Fibroblast of peridontal ligament (primary cell): ENCODE data around the gene ZNF528.
A peak's percentile ranks its signal among the peaks of the same experiment; 100 is the strongest.

Source experiments
- DNase-seq: peaks from one replicate; pipeline ENCODE4 v3.0.0-alpha.2; 2010; ENCODE audit errors: extremely low read depth

ZNF528 gene

DNA sequence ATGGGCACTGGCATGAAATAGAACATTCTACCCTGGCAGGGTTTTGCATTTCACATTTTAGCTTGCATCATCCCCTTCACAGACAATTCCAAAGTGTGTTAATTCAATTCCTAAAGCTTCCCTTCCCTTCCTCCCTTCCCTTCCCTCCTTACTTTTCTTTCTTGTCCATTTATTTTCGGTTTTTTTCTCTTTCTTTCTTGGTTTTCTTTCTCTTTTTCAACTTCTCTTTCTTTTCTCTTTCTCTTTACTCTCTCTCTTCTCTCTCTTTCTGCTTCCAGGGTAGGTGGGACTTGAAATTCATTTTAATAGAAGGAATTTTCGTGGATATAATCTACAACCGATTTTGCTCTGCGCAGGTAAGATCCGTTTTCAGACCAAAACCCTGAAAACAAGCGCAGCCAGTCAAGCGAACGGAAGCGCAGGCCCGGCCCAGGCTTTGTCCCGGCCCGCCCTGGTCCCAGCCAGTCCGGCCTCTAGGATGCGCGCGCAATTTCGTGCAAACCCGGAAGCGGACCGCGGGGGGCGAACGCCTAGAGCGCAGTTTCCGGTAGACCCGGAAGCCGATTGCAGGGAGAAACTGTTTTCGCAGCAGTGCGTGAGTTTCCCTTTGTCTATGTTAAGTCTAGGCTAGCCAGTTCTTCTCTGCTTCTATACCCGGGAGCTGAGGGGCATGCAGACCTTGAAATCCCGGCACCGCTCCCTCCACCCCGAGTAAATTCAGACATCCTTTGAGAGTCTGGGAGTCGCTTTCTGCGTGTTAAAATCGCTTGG is at the start of gene ZNF528:
Gene ZNF528 (plus strand): TSS at position 540 of the 771 bp plus-strand sequence. CDS start 4,165 bp downstream, outside the sequence.
- DNase-seq: peak; percentile 94

GRCh38 chr19:52351512-52351911 is 46.1 kb upstream of the ZNF528 start:
- DNase-seq: no peak

DNA sequence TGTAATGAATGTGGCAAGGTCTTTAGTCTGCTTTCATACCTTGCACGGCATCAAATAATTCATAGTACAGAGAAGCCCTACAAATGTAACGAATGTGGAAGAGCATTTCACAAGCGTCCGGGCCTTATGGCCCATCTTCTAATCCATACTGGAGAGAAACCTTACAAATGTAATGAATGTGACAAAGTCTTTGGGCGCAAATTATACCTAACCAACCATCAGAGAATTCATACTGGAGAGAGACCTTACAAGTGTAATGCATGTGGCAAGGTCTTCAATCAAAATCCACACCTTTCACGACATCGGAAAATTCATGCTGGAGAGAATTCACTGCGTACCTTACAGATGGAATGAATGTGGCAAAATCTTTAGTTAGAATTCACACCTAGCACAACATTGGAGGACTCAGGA is 31.2 kb upstream of the ZNF528 start:
- no peak for DNase-seq

DNA sequence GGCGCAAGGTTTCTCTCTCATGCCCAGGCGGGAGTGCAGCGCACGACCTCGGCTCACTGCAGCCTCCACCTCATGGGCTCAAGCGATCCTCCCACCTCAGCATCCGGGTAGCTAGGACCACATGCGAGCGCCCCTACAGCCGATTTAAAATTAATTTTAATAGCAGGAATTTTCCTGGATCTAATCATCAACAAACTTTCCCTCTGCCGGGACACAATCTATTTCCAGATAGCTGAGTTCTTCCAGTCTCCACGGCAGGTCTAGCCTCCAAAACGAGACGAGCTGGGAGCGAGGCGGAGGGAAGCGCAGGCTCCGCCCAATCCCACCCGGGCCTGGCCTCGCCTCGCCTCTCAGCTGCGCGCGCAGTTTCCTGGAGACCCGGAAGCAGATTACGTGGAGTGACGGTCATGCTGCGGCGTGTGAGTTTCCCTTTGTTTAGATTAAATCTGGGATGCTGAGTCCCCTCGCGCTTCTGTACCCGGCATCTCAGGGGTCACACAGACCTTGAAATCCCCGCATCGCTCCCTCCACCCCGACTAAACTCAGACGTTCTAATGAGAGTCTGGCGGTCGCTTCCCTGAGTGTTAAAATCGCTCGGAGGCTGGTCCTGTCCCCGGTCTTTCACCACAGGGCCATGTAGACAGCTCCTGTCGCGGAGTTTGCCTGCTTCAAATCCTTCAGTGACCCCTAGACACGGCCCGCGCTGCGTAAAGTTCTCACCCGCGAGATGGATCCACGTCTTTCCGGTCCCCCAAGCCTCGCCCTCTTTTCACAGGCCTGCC is 27.9 kb upstream of the ZNF528 start, which contains the start of gene ZNF880:
Gene ZNF880 (plus strand): TSS at position 365 of the 782 bp plus-strand sequence. CDS start 43 bp downstream, at position 408.
- DNase-seq: peak; percentile 92

- DNase-seq: no peak
These were observed 27.3 kb upstream of the ZNF528 start for GRCh38 chr19:52370341-52370710.

DNA sequence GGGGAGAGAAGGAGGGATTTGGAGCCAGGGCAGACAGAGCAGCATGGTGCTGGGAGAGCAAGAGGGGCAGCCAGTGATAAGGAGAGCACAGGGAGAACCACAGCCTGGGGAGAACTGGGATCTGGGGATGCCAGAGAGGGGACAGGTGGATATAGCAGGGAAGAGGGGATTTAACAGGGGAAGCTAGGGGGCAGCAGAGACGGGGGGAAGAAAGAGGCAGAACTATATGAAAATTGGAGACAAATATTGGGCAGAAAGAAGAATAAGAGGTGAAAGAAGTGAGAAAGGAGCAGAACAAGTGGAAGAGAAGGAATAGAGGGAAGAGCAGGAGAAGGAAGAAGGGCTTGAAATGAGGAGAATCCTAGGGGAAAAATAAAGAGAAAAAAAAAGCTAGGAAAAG is 6.5 kb upstream of the ZNF528 start:
- DNase-seq: no peak

DNA sequence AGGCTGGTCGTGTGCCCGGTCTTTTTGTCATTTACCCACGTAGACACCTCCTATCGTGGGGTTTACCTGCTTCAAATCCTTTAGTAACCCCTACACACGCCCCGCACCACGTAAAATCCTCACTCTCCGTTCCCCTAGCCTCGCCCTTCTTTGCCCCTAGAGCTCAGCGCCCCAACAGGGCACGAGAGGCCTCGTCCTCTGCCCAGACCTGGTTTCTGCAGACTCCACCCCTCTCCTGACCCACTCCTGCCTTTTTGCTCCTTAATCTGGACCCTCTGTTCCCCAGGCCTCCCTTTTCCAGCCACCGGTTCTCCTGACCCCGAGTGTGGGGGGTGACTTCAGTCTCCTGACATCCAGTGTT is 412 bp downstream of the ZNF528 start:
- no peak for DNase-seq

DNA sequence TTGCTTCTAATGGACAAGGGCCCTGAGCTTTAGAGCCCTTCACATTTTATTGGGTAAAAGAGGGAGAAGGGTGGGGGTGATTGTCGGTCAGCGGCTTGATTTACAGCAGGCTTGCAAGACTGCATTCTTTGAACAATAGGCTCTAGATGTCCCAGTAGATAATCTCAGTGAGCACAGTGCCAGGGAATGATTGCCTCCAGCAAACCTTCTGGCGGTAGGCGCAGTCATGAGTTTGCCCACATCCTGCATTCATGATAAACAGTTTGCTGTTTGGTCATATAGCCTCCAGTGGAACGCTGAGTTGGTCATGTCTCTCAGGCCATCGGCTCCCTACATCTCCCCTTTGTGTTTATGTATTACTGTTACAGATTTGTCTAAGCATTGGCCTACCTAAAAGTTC is 12.6 kb downstream of the ZNF528 start:
- no peak for DNase-seq

GRCh38 chr19:52415711-52416110 is 18.1 kb downstream of the ZNF528 start:
- no peak for DNase-seq

- no peak for DNase-seq
These were observed 31.3 kb downstream of the ZNF528 start, which contains the start of gene ZNF534 for GRCh38 chr19:52428937-52429336. ZNF534 (plus strand) TSS chr19:52429148; CDS start chr19:52431475, 2,327 bp downstream.

- DNase-seq: no peak
These were observed 44.5 kb downstream of the ZNF528 start for GRCh38 chr19:52442179-52442578.

DNA sequence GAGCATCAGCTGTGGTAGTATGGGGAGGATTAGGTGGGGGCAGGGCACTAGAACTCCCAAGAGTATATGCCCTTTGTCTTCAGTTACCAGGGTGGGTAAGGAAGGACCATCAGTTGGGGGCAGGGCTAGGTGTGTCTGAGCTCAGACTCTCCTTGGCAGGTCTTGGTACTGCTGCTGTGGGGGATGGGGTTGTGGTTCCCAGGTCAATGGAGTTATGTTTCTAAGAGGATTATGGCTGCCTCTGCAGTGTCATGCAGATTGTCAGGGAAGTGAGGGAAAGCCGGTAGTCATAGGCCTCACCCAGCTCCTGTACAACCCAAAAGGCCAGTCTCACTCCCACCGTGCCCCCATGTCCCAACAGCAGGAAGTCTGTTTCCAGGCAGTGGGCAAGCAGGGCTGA is 46.9 kb downstream of the ZNF528 start:
- DNase-seq: no peak

- DNase-seq: no peak
These were observed 53.6 kb downstream of the ZNF528 start for GRCh38 chr19:52451241-52451640.

DNA sequence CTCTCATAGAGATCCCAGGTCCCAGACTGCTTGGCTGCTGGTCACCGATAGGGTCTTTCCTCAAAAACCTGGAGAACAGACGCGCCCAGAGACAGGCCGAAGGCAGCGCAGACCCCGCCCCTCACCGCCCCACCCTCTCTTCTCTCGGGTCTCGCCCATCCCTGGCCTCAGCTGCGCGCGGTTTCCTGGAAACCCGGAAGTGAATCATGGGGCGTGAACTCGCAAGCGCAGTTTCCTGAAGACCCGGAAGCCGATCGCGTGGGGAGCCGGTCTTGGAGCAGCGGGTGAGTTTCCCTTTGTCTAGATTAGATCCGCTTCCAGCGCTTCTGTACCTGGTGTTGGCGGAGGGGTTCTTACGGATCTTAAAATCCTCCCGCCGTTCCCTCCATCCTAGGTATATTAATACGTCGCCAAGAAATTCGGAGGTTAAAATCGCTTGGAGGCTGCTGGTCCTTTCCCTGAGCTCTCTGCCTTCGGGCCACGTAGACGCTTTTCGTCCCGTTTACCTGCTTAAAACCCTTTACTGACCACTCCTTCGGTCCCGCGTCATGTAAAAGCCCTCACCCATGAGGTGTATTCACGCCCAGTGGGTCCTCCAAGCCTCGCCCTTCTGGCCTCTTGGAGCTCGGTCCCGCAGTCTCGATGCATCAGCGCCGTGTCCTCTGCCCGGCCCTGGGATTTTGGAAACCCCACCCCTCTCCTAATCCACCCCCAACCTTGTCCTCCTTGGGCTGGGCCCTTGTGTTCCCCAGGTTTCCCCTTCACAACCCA is 55.9 kb downstream of the ZNF528 start, which contains the start of gene ZNF578:
Gene ZNF578 (plus strand): TSS at position 230 of the 771 bp plus-strand sequence. CDS start 48,293 bp downstream, outside the sequence.
- DNase-seq: peak; percentile 86

GRCh38 chr19:52464798-52465470 is 67.3 kb downstream of the ZNF528 start:
- no peak for DNase-seq
